A673 (cell line): Measurements from ENCODE around the gene EIPR1.

Source experiments
- EZH2 ChIP-seq: fragments of 200-600 bp; sonication (generic); IDR thresholded peaks from 2 replicates; pipeline ENCODE4 v1.6.1; 2017; ENCODE audit warnings: borderline replicate concordance, low read depth, mild to moderate bottlenecking, mixed read lengths, antibody characterized with exemption, low read length; ENCODE audit not compliant: poor library complexity, severe bottlenecking
- TF ChIP-seq, protein P1 (sequence below): fragments of 300-800, 200-600 bp; sonication (generic); conservative IDR thresholded peaks from 2 replicates; pipeline ENCODE4 v1.5.1; 2017; ENCODE audit warnings: low read depth, mild to moderate bottlenecking, antibody characterized with exemption, low read length, moderate library complexity, mixed read lengths

DNA sequence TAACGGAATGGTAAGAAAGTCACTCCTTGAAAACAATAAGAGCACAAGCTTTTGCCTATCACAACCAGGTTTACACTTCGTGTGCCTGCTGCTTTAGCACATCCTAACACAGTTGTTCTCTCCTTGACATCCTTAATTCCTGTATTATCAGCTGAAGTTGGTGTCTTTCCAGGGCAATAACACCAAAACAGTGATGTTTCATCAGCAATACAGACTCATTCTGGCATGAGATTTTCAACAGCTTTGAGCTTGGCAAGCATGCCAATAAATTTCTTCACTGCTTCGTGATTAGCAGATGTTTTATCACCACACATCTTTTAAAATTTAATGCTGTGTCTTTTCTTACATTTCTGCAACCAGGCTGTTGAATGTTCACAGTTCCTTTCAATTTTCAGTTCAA, 148.4 kb downstream of the EIPR1 start:
- TF ChIP-seq, protein P1, sequence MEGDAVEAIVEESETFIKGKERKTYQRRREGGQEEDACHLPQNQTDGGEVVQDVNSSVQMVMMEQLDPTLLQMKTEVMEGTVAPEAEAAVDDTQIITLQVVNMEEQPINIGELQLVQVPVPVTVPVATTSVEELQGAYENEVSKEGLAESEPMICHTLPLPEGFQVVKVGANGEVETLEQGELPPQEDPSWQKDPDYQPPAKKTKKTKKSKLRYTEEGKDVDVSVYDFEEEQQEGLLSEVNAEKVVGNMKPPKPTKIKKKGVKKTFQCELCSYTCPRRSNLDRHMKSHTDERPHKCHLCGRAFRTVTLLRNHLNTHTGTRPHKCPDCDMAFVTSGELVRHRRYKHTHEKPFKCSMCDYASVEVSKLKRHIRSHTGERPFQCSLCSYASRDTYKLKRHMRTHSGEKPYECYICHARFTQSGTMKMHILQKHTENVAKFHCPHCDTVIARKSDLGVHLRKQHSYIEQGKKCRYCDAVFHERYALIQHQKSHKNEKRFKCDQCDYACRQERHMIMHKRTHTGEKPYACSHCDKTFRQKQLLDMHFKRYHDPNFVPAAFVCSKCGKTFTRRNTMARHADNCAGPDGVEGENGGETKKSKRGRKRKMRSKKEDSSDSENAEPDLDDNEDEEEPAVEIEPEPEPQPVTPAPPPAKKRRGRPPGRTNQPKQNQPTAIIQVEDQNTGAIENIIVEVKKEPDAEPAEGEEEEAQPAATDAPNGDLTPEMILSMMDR, result no peak
- no peak for TF ChIP-seq EZH2
